ENCODE data around the gene TRABD2A.
"Not testable (repeated sequence)": the region's sequence is repeated elsewhere in the genome, so short reads cannot be mapped to it uniquely, and the experiment has no call there.

Gene TRABD2A

DNA sequence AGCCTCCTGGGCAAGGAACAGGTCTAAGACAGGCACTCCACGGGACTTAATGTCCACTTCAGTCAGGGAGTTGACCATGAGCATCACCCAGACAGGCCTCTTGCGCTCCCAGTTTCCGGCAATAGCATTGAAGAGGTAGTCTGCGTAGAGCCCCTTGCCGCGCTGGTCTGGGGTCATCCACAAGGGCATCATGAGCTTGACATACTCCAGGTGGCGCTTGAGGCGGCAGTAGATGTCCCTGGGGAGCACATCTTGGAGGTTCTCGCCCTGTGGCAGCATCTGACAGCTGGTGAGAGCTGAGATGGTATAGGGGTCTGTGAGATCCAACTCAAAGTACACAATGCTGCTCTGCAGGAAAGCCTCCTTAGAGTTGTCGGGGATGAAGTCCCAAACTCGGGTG, 10.6 kb downstream of the TRABD2A start:
- TF ChIP-seq Cebpa-rat (IDR thresholded peaks at IDR 0.05), result no peak
- Histone ChIP-seq H3K36me3 (no peaks in the 10 kb centered on the region), H3K27me3 (no peaks in the 10 kb centered on the region), H3K4me3 (no peak overlapping the region), H4K20me1 (no peaks in the 10 kb centered on the region), H3K4me2 (no peak overlapping the region), H3K9me3 (no peaks in the 10 kb centered on the region), H3K27ac (no peak overlapping the region), H3K9ac (no peak overlapping the region), H3K4me1 (no peaks in the 10 kb centered on the region)

- H3K4me2 ChIP-seq, H3K9ac ChIP-seq, H3K9me3 ChIP-seq, H3K27ac ChIP-seq, H4K20me1 ChIP-seq, H3K4me1 ChIP-seq, H3K27me3 ChIP-seq, H3K4me3 ChIP-seq, H3K36me3 ChIP-seq: not testable (repeated sequence)
Measured at GRCh38 chr2:84868327-84868726, 12.6 kb downstream of the TRABD2A start.

GRCh38 chr2:84866122-84866521, 14.8 kb downstream of the TRABD2A start:
- H4K20me1 ChIP-seq, result no peaks in the 10 kb centered on the region
- peaks cover 18% of the 10 kb centered on the region for H3K4me1 ChIP-seq
- no peak overlapping the region for H3K9ac ChIP-seq
- no peak overlapping the region for H3K4me3 ChIP-seq
- H3K36me3 ChIP-seq, result no peaks in the 10 kb centered on the region
- no peak for TF ChIP-seq Cebpa-rat (IDR thresholded peaks at IDR 0.05)
- H3K27ac ChIP-seq, result no peak overlapping the region
- no peaks in the 10 kb centered on the region for H3K27me3 ChIP-seq
- H3K9me3 ChIP-seq, result no peaks in the 10 kb centered on the region
- H3K4me2 ChIP-seq, result no peak overlapping the region

DNA sequence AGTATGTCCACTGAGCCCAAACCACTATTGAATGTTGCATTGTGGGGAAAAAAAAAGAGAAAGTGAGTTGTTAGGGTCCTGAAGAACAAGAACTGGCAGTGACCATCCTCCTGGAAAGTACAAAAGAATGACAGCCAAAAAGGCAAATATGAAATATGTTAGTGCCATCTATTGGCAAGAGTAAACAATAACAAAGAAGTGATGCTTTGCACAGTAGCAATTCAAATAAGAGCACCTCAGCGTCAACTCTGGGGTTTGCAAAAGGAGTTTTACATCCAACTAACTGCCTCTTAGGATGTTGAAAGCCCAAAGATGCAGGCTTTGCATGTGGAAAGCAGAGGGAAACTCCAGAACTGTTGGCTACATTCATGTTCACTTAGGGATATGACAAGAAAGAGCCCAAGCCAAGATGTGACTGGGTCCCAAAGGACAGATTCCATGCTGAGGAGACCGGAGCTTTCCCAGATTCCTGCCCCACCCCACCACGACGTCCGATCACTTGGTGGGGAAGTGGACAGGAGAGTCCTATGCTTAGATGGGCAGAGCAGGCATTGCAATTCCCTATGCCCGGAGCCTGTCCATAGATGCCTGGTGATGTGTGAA, 15.6 kb downstream of the TRABD2A start:
- no peaks in the 10 kb centered on the region for H3K36me3 ChIP-seq
- no peaks in the 10 kb centered on the region for H3K27me3 ChIP-seq
- no peak overlapping the region for H3K4me3 ChIP-seq
- H3K27ac ChIP-seq, result no peak overlapping the region
- H3K4me2 ChIP-seq, result no peak overlapping the region
- H3K9me3 ChIP-seq, result no peaks in the 10 kb centered on the region
- H3K9ac ChIP-seq, result no peak overlapping the region
- H4K20me1 ChIP-seq, result no peaks in the 10 kb centered on the region
- no peak for TF ChIP-seq Cebpa-rat (IDR thresholded peaks at IDR 0.05)
- peaks cover 18% of the 10 kb centered on the region for H3K4me1 ChIP-seq

GRCh38 chr2:84862006-84862405, 18.9 kb downstream of the TRABD2A start:
- no peaks in the 10 kb centered on the region for H4K20me1 ChIP-seq
- no peaks in the 10 kb centered on the region for H3K9me3 ChIP-seq
- H3K36me3 ChIP-seq, result no peaks in the 10 kb centered on the region
- H3K27ac ChIP-seq, result no peak overlapping the region
- no peak overlapping the region for H3K4me2 ChIP-seq
- no peak overlapping the region for H3K9ac ChIP-seq
- H3K4me1 ChIP-seq, result peaks cover 37% of the 10 kb centered on the region
- TF ChIP-seq Cebpa-rat (IDR thresholded peaks at IDR 0.05), result no peak
- H3K27me3 ChIP-seq, result no peaks in the 10 kb centered on the region
- H3K4me3 ChIP-seq, result no peak overlapping the region

- Histone ChIP-seq H3K27me3 (no peaks in the 10 kb centered on the region), H3K4me3 (no peak overlapping the region), H3K36me3 (no peaks in the 10 kb centered on the region), H3K9me3 (no peaks in the 10 kb centered on the region), H3K4me2 (no peak overlapping the region), H4K20me1 (no peaks in the 10 kb centered on the region), H3K9ac (no peak overlapping the region), H3K4me1 (peaks cover 42% of the 10 kb centered on the region), H3K27ac (no peak overlapping the region)
- no peak for TF ChIP-seq Cebpa-rat (IDR thresholded peaks at IDR 0.05)
Measured at GRCh38 chr2:84861539-84861938, 19.3 kb downstream of the TRABD2A start.

GRCh38 chr2:84858937-84859336, 21.9 kb downstream of the TRABD2A start:
- H3K4me3 ChIP-seq, result no peak overlapping the region

DNA sequence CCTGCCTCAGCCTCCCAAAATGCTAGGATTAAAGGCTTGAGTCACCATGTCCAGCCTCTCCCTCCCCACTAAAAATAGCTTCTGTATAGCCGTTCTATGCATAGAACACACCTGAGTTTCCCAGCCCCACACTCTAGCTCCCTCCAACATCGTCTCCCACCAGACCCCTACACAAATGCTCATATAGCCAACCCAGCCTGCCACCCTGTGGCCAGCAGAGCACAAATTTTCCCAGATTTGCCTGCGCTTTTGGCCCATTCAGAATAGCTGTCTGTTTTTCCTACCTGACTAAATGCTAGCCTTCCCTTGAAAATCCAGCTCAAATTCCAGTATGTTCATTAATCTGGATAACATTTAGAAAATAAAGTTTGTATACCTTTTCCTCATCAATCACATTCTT, 22.8 kb downstream of the TRABD2A start:
- no peaks in the 10 kb centered on the region for H4K20me1 ChIP-seq
- H3K27me3 ChIP-seq, result no peaks in the 10 kb centered on the region
- H3K36me3 ChIP-seq, result no peaks in the 10 kb centered on the region; the same call in 1 of the 2 replicates
- H3K9ac ChIP-seq, result no peak overlapping the region
- no peak overlapping the region for H3K4me2 ChIP-seq
- TF ChIP-seq Cebpa-rat (IDR thresholded peaks at IDR 0.05), result no peak
- no peak overlapping the region for H3K27ac ChIP-seq
- H3K9me3 ChIP-seq, result peaks cover 18% of the 10 kb centered on the region
- H3K4me3 ChIP-seq, result no peak overlapping the region
- peaks cover 35% of the 10 kb centered on the region for H3K4me1 ChIP-seq

More at GRCh38 chr2:84858937-84859336, 21.9 kb downstream of the TRABD2A start:
- H3K9ac ChIP-seq, result no peak overlapping the region
- peaks cover 11% of the 10 kb centered on the region for H3K9me3 ChIP-seq
- no peaks in the 10 kb centered on the region for H3K27me3 ChIP-seq
- H3K4me1 ChIP-seq, result peaks cover 36% of the 10 kb centered on the region
- TF ChIP-seq Cebpa-rat (IDR thresholded peaks at IDR 0.05), result no peak
- H4K20me1 ChIP-seq, result no peaks in the 10 kb centered on the region
- no peak overlapping the region for H3K27ac ChIP-seq
- no peaks in the 10 kb centered on the region for H3K36me3 ChIP-seq
- H3K4me2 ChIP-seq, result peak overlapping the region; percentile 38

DNA sequence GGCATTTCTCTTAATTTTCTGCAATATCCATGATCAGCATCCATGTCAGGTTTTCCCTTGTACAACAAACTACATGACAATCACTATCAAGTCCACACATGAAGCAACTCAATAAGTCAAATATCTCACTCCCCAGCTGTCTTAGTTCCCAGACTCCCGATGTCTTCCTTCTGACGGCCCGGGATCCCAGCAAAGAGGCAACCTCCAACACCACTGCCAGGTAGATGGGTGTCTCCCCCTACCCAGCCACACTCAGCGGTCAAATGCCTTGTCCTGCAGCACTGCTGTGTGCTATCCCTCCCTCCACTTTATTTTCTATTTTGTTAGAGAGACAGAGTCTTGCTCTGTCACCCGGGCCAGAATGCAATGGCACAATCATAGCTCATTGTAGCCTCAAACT, 23.3 kb downstream of the TRABD2A start:
- Histone ChIP-seq H3K4me1 (peaks cover 29% of the 10 kb centered on the region), H3K9ac (no peak overlapping the region), H3K27ac (no peak overlapping the region), H3K4me3 (no peak overlapping the region), H3K36me3 (no peaks in the 10 kb centered on the region; the same call in 1 of the 2 replicates), H3K27me3 (no peaks in the 10 kb centered on the region), H3K4me2 (no peak overlapping the region), H4K20me1 (no peaks in the 10 kb centered on the region), H3K9me3 (peaks cover 24% of the 10 kb centered on the region)
- no peak for TF ChIP-seq Cebpa-rat (IDR thresholded peaks at IDR 0.05)

DNA sequence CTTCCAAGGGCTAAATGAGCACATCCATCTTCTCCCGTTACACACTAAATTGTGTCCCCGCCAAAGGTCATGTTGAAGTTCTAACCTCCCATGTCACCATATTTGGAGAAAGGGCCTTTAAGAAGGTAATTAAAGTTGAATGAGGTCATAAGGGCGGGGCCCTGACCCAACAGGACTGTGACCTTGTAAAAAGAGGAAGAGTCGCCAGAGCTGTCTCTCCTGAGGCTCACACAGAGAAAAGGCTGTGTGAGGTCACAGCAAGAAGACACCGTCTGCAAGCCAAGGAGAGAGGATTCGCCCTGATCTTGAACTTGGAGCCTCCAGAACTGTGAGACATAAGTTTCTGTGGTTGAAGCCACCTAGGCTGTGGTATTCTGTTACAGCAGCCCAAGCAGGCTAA, 24.1 kb downstream of the TRABD2A start:
- no peak overlapping the region for H3K4me3 ChIP-seq
- no peak overlapping the region for H3K9ac ChIP-seq
- no peak for TF ChIP-seq Cebpa-rat (IDR thresholded peaks at IDR 0.05)
- H3K4me2 ChIP-seq, result peak overlapping the region; percentile 11; the same call in 1 of the 2 replicates
- peaks cover 32% of the 10 kb centered on the region for H3K9me3 ChIP-seq
- no peaks in the 10 kb centered on the region for H3K27me3 ChIP-seq
- no peaks in the 10 kb centered on the region for H4K20me1 ChIP-seq
- H3K27ac ChIP-seq, result no peak overlapping the region; the same call in 1 of the 2 replicates
- peaks cover 26% of the 10 kb centered on the region for H3K4me1 ChIP-seq
- no peaks in the 10 kb centered on the region; the same call in 1 of the 2 replicates for H3K36me3 ChIP-seq

GRCh38 chr2:84855731-84856130, 25.2 kb downstream of the TRABD2A start:
- no peak overlapping the region for H3K27ac ChIP-seq
- peaks cover 40% of the 10 kb centered on the region for H3K9me3 ChIP-seq
- H3K4me2 ChIP-seq, result no peak overlapping the region
- no peak for TF ChIP-seq Cebpa-rat (IDR thresholded peaks at IDR 0.05)
- H3K9ac ChIP-seq, result no peak overlapping the region
- no peak overlapping the region for H3K4me3 ChIP-seq
- peaks cover 26% of the 10 kb centered on the region for H3K4me1 ChIP-seq
- H3K36me3 ChIP-seq, result no peaks in the 10 kb centered on the region; the same call in 1 of the 2 replicates
- H3K27me3 ChIP-seq, result no peaks in the 10 kb centered on the region
- no peaks in the 10 kb centered on the region for H4K20me1 ChIP-seq
